K562 (cell line): ENCODE measurements around the gene HOXD1. TPM values are rescaled to one million over a fixed set of nuclear protein-coding genes. Genes with fewer than 3 reads are reported as not detected.

Source experiments
- ATAC-seq: fragments of 200-7000 bp; cut with Tn5 transposase; 3 replicates; pipeline ENCODE4 v1.9.1; 2020; ENCODE audit warnings: moderate library complexity
- BruUV-seq: library from RNA; stranded (reverse); fragments of 400-500 nt; replicated peaks from 2 replicates; lab custom pipeline; 2021; lab: Mats Ljungman, UMichigan
- CTCF ChIA-PET: fragments of 300-600 bp; formaldehyde crosslinking; extraction: SDS; loops from one replicate; lab custom pipeline; 2021; ENCODE audit warnings: low intra/inter-chr PET ratio; lab: Yijun Ruan, JAX
- POLR2A ChIA-PET: fragments of 300-600, 350-650 bp; sonication (Branson Sonifier 250); formaldehyde crosslinking; extraction: SDS; loops from one replicate; lab custom pipeline; 2021; ENCODE audit warnings: antibody characterized with exemption, inconsistent platforms; lab: Yijun Ruan, JAX
- DNase-seq, 4 experiments: peaks; one replicate each; pipeline versions ENCODE4 v3.0.0 to v3.0.0-alpha.2; 2011 to 2018; ENCODE audit warnings: low spot score in 3 of 4, mixed read lengths in 3 of 4; ENCODE audit errors: extremely low read depth in 1 of 4
- FAIRE-seq: peaks from 2 replicates; lab custom pipeline; 2011; peaks lifted over from hg19 to GRCh38; lab: Jason Lieb, UNC
- H2AFZ ChIP-seq: 2 replicates; pipeline ENCODE4 v1.6.0; 2011; ENCODE audit warnings: low read depth, low read length, control low read depth, inconsistent platforms
- H3K27ac ChIP-seq: fragments of 200-600 bp; 3 replicates; pipeline ENCODE4 v1.8.0; 2011; ENCODE audit warnings: low read depth, mild to moderate bottlenecking, control low read depth, inconsistent platforms, low read length, moderate library complexity, mixed read lengths; ENCODE audit errors: extremely low read depth
- H3K27me3 ChIP-seq, 2 experiments: fragments of 300-600 bp in 1 of 2; 2 replicates in 1 of 2; 3 replicates in 1 of 2; pipeline versions ENCODE4 v1.6.0 to v1.8.0; 2011; ENCODE audit warnings: inconsistent platforms in 2 of 2, low read length in 2 of 2, mild to moderate bottlenecking in 1 of 2, mixed read lengths in 1 of 2, moderate library complexity in 1 of 2; ENCODE audit not compliant: control insufficient read depth in 2 of 2, insufficient read depth in 2 of 2
- H3K36me3 ChIP-seq: fragments of 300-600 bp; 3 replicates; pipeline ENCODE4 v1.8.0; 2011; ENCODE audit warnings: mild to moderate bottlenecking, low read length, inconsistent platforms; ENCODE audit not compliant: control insufficient read depth, insufficient read depth
- H3K4me1 ChIP-seq, 2 experiments: fragments of 200-600 bp in 1 of 2; replicated peaks in 1 of 2; 2 replicates in 1 of 2; 3 replicates in 1 of 2; pipeline versions ENCODE4 v1.5.1 to v1.8.0; 2011; ENCODE audit warnings: inconsistent platforms in 2 of 2, low read length in 2 of 2, mild to moderate bottlenecking in 1 of 2, mixed read lengths in 1 of 2, moderate library complexity in 1 of 2; ENCODE audit not compliant: control insufficient read depth in 2 of 2, insufficient read depth in 2 of 2
- H3K4me2 ChIP-seq: 2 replicates; pipeline ENCODE4 v1.6.1; 2011; ENCODE audit warnings: low read length, control low read depth, inconsistent platforms, mixed read lengths; ENCODE audit not compliant: insufficient read depth
- H3K4me3 ChIP-seq: fragments of 200-600 bp; sonication (generic), shearing (Covaris generic); 2 replicates; pipeline ENCODE4 v1.5.1; 2016; ENCODE audit warnings: control low read depth, inconsistent platforms
- H3K79me2 ChIP-seq: fragments of 200-600 bp; 3 replicates; pipeline ENCODE4 v1.8.0; 2011; ENCODE audit warnings: low read length, inconsistent platforms; ENCODE audit not compliant: control insufficient read depth, insufficient read depth
- H3K9ac ChIP-seq, 2 experiments: 2 replicates each; pipeline versions ENCODE4 v1.6.0 to v1.6.1; 2011; ENCODE audit warnings: low read depth in 2 of 2, low read length in 2 of 2, control low read depth in 1 of 2, inconsistent platforms in 1 of 2, mild to moderate bottlenecking in 1 of 2, mixed read lengths in 1 of 2; ENCODE audit not compliant: insufficient read depth in 1 of 2
- H3K9me1 ChIP-seq: one replicate; pipeline ENCODE4 v1.6.0; 2011; ENCODE audit warnings: inconsistent platforms, mild to moderate bottlenecking, low read length, moderate library complexity; ENCODE audit not compliant: control insufficient read depth, insufficient read depth
- H3K9me3 ChIP-seq: replicated peaks from 2 replicates; pipeline ENCODE4 v1.5.1; 2011; ENCODE audit warnings: low read depth, low read length, inconsistent platforms; ENCODE audit not compliant: control insufficient read depth, insufficient read depth
- H4K20me1 ChIP-seq: replicated peaks from 2 replicates; pipeline ENCODE4 v1.6.1; 2011; ENCODE audit warnings: low read length, inconsistent platforms, mixed read lengths; ENCODE audit not compliant: control insufficient read depth, insufficient read depth
- ARID2 ChIP-seq: fragments of 450-650 bp; IDR thresholded peaks from 2 replicates; pipeline ENCODE4 v1.6.1; 2017; ENCODE audit warnings: antibody characterized with exemption, mild to moderate bottlenecking
- JUND ChIP-seq, 2 experiments: IDR thresholded peaks; 2 replicates in 1 of 2; 3 replicates in 1 of 2; pipeline ENCODE4 v1.6.1; 2011; ENCODE audit warnings: borderline replicate concordance in 2 of 2, low read depth in 2 of 2, low read length in 2 of 2, improper control_type of control experiment in 1 of 2, missing biosample characterization in 1 of 2, missing genetic modification characterization in 1 of 2, missing genetic modification reagents in 1 of 2
- SLC30A9 ChIP-seq: fragments of 250-450 bp; sonication (Bioruptor Pico); IDR thresholded peaks from 2 replicates; pipeline ENCODE4 v1.8.0; 2022; ENCODE audit warnings: mild to moderate bottlenecking, moderate library complexity
- ZEB2 ChIP-seq: fragments of 450-650 bp; IDR thresholded peaks from 2 replicates; pipeline ENCODE4 v1.6.1; 2016
- WGBS: fragments of 100-300 bp; shearing (Covaris generic); methylation state at CpG from one replicate; pipeline ENCODE4 v1.1.6; 2016; ENCODE audit warnings: low coverage, mixed read lengths; ENCODE audit not compliant: insufficient coverage; ENCODE audit errors: missing lambda C conversion rate; 5-methylcytosine and 5-hydroxymethylcytosine counted together
- in situ Hi-C: fragments of 300-500 bp; cut with MboI; formaldehyde crosslinking; loops from 4 replicates; pipeline ENCODE4 v1.15.0; 2018; ENCODE audit warnings: inconsistent platforms, mixed read lengths
- intact Hi-C: fragments of 100-400 bp; cut with micrococcal nuclease; formaldehyde crosslinking; loops from 2 replicates; pipeline ENCODE4 v1.14.2; 2022
- polyA plus RNA-seq, 8 experiments: library from polyadenylated mRNA; depleted of rRNA in 4 of 8; stranded (reverse) in 5 of 8; unstranded in 3 of 8; fragments of >200 nt; fragmentation: Nextera tagmentation in 2 of 8; fragmentation: Illumina TruSeq in 1 of 8; extraction: Ambion mirVana in 2 of 8; extraction: Trizol in 1 of 8; gene quantifications; 2 replicates each; pipeline versions ENCODE4 v1.2.1 to v1.2.3, GENCODE V29; 2011 to 2014; ENCODE audit warnings: inconsistent platforms in 1 of 8, missing spikeins in 1 of 8
- total RNA-seq, 7 experiments: library from RNA; depleted of rRNA in 6 of 7; stranded (reverse); fragments of >200 nt in 6 of 7; fragmentation: Illumina TruSeq in 2 of 7; extraction: Trizol in 2 of 7; gene quantifications; 2 replicates each; pipeline versions ENCODE4 v1.2.1 to v1.2.3, GENCODE V29; 2011 to 2021; ENCODE audit warnings: low replicate concordance in 1 of 7
- TF ChIP-seq, protein P1 (sequence below): fragments of 250-450 bp; sonication (Bioruptor Pico); IDR thresholded peaks from 2 replicates; pipeline ENCODE4 v1.5.0; 2021; ENCODE audit warnings: mild to moderate bottlenecking, moderate library complexity
- TF ChIP-seq, protein P2 (sequence below), 2 experiments: fragments of 450-650 bp in 1 of 2; sonication (generic) in 1 of 2; formaldehyde crosslinking in 1 of 2; IDR thresholded peaks; 2 replicates each; pipeline versions ENCODE4 v1.7.1 to v1.9.0; 2016 to 2022; ENCODE audit warnings: inconsistent platforms in 1 of 2, mild to moderate bottlenecking in 1 of 2, missing genetic modification reagents in 1 of 2

The HOXD1 gene
- total and polyA plus RNA-seq, 9 of the 15 experiments (the other 6 are each of a cell fraction or from before 2014, with no cell fraction given) = not detected

DNA sequence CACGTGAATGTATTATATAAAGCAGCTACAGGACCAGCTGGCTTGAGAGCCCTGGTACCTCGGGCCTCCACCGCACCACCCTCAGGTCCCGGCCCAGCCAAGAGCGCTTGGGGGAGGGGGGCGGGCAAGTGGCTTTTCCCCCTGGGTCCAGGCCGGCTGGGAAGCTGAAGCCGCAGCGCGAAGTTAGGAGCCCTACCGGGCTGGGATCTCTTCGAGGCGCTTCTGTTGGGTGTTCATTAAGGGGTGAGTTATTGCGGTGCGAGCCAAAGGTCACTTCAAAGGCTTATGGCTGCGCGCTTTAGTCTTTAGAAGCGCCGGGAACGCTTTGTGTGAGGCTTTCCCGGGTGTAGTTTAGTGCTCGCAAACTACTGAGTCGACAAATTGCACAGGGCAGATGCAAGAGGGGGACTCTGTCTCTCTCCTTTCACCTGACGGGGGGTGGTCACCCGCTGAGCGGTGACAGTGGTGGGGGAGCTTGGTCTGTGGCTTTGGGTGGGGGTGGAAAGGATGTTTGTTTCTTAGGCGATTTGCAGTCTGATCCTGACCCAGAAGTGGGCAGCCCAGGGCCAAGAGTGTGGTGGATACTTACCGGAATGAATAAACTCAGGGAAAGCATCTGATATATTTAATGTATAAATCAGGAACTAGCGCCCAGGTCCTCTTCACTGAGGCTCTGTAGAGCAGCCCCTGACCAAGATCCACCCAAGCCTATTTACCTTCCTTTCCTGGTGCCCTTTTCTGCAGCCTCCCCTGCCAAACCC lies 25.4 kb upstream of the HOXD1 start (continued):
- TF ChIP-seq, protein P1, sequence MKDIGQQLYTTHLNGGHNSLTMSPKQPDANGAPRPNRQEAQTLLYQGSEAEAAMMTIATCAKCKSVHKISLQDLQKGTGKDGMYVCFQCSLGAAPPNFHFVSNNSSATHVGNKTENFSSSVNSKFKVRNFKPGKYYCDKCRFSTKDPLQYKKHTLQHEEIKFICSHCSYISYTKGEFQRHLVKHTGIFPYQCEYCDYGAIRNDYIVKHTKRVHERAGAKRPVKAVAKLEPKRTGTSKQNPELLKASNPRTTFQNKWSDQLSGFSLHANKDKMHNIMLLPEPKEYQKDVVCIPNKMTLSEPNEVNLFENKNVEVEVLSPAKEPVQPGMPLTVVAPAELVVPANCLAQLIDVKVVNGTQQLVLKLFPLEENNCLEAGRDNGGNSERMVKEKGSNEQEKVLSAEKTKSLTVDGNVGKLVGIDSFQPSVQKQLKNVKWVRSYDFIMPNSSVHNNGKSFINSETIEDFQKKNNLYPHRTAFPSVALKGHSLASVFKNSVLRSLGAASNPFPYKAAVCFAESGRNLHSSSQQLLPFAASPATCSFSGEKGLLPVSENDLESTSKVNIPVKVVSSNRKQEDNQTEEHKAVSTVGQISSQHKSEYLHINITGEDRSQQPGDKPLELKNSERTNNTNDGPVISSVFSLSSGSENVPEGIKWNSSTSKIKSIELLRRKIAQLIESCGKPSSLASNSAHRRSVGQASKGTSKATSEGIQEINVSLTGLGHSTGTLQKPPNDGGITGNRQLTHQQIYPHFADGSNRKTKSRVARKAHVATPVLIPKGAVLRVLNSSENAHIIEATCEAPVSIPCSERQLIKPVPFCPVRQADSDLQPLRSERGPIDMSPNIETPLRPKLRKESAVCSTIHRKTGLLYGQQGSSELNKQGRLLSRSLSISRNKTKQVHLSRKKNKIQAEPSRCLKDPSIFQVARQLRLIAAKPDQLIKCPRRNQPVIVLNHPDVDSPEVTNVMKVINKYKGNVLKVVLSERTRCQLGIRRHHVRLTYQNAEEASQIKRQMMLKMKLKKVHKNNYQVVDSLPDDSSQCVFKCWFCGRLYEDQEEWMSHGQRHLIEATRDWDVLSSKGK = no peak

DNA sequence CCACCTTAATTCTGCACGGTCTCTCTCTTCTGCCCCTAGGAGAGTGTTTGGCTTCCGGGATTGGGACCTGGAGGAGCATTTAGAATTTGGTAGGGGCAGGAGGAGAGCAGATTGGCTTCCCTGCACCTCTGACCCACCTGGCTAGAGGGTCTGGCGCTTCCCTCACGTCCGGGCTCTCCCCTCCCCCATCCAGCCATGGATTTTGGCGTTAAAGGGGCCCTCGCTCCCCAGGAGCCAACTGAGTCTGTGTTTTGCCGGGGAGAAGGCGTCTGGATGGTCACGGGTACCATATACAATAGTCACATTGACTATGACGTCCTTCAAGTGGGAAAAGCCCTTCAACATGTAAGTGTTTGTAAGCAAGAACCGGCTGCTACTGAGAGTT lies 24.8 kb upstream of the HOXD1 start:
- H3K9me1 ChIP-seq = no peaks in the 10 kb centered on the region
- H2AFZ ChIP-seq = no peak overlapping the region
- H3K4me2 ChIP-seq = no peak overlapping the region
- no peak for ATAC-seq
- H3K9me3 ChIP-seq = no peaks in the 10 kb centered on the region
- intact Hi-C loops (no loop called here), in situ Hi-C loops (no loop called here)
- DNase-seq = no peak
- 4% methylated on average over 12 of the region's 12 CpGs for WGBS
- H3K36me3 ChIP-seq = no peaks in the 10 kb centered on the region
- POLR2A ChIA-PET = no interaction called here
- peaks cover 65 to 67% of the 10 kb centered on the region in 2 experiments for H3K27me3 ChIP-seq
- peaks cover 0 to 25% of the 10 kb centered on the region in 2 experiments; a peak in 3 of 5 replicates for H3K4me1 ChIP-seq
- H3K4me3 ChIP-seq = no peak overlapping the region
- H3K27ac ChIP-seq = no peak overlapping the region
- no peaks in the 10 kb centered on the region for H3K79me2 ChIP-seq
- no TSS peak for BruUV-seq
- H4K20me1 ChIP-seq = peaks cover 8% of the 10 kb centered on the region
- FAIRE-seq = no peak
- CTCF ChIA-PET = no interaction called here
- no peak overlapping the region for H3K9ac ChIP-seq
- TF ChIP-seq SLC30A9 (no peak), ARID2 (no peak), JUND (IDR thresholded peaks at IDR 0.05; ENCODE audit: borderline replicate concordance, low read depth, low read length) (no peak), JUND (tag; IDR thresholded peaks at IDR 0.05; ENCODE audit: borderline replicate concordance, low read depth, low read length) (no peak), ZEB2 (no peak)
- TF ChIP-seq, protein P2, sequence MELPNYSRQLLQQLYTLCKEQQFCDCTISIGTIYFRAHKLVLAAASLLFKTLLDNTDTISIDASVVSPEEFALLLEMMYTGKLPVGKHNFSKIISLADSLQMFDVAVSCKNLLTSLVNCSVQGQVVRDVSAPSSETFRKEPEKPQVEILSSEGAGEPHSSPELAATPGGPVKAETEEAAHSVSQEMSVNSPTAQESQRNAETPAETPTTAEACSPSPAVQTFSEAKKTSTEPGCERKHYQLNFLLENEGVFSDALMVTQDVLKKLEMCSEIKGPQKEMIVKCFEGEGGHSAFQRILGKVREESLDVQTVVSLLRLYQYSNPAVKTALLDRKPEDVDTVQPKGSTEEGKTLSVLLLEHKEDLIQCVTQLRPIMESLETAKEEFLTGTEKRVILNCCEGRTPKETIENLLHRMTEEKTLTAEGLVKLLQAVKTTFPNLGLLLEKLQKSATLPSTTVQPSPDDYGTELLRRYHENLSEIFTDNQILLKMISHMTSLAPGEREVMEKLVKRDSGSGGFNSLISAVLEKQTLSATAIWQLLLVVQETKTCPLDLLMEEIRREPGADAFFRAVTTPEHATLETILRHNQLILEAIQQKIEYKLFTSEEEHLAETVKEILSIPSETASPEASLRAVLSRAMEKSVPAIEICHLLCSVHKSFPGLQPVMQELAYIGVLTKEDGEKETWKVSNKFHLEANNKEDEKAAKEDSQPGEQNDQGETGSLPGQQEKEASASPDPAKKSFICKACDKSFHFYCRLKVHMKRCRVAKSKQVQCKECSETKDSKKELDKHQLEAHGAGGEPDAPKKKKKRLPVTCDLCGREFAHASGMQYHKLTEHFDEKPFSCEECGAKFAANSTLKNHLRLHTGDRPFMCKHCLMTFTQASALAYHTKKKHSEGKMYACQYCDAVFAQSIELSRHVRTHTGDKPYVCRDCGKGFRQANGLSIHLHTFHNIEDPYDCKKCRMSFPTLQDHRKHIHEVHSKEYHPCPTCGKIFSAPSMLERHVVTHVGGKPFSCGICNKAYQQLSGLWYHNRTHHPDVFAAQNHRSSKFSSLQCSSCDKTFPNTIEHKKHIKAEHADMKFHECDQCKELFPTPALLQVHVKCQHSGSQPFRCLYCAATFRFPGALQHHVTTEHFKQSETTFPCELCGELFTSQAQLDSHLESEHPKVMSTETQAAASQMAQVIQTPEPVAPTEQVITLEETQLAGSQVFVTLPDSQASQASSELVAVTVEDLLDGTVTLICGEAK (IDR thresholded peaks at IDR 0.05) = no peak
- TF ChIP-seq, protein P2 (CRISPR knock-in tag; IDR thresholded peaks at IDR 0.05) = no peak
